Epithelial cell of proximal tubule (primary cell): Measurements from ENCODE around the gene PRMT7. TPM values are rescaled to one million over a fixed set of nuclear protein-coding genes. Genes with fewer than 3 reads are reported as not detected.

ENCODE experiments used
- DNase-seq: peaks from one replicate; pipeline ENCODE4 v3.0.0-alpha.2; 2011; ENCODE audit warnings: low read depth
- H3K4me3 ChIP-seq: 2 replicates; pipeline ENCODE4 v1.5.1; 2011; ENCODE audit warnings: low read depth, mild to moderate bottlenecking, low read length
- CTCF ChIP-seq: conservative IDR thresholded peaks from 2 replicates; pipeline ENCODE4 v1.5.1; 2012; ENCODE audit warnings: low read depth, mild to moderate bottlenecking, low read length
- total RNA-seq: library from RNA; depleted of rRNA; stranded (reverse); fragments of >200 nt; gene quantifications from 2 replicates; pipeline ENCODE4 v1.2.3, GENCODE V29; 2015

The PRMT7 gene
- total RNA-seq, 1 donor from 2014 or later, result 32.1 TPM

- H3K4me3 ChIP-seq, result no peak overlapping the region
- no peak for TF ChIP-seq CTCF
- no peak for DNase-seq
Measured at GRCh38 chr16:68362947-68363657, 52.3 kb downstream of the PRMT7 start.

- no peak for TF ChIP-seq CTCF
- no peak for DNase-seq
Measured at GRCh38 chr16:68363658-68364521, 53.1 kb downstream of the PRMT7 start.

GRCh38 chr16:68364561-68364998 is 53.8 kb downstream of the PRMT7 start:
- no peak overlapping the region for H3K4me3 ChIP-seq
- DNase-seq, result no peak
- peak; percentile 26 for TF ChIP-seq CTCF

More at GRCh38 chr16:68363658-68364521, 53.1 kb downstream of the PRMT7 start:
- no peak overlapping the region for H3K4me3 ChIP-seq

- no peak for TF ChIP-seq CTCF
- DNase-seq, result no peak
- no peak overlapping the region for H3K4me3 ChIP-seq
Measured at GRCh38 chr16:68365167-68365817, 54.5 kb downstream of the PRMT7 start.

- no peak overlapping the region for H3K4me3 ChIP-seq
- no peak for TF ChIP-seq CTCF
- no peak for DNase-seq
Measured at GRCh38 chr16:68366062-68366461, 55.2 kb downstream of the PRMT7 start.

GRCh38 chr16:68367030-68367429 is 56.2 kb downstream of the PRMT7 start:
- peak; percentile 41 for TF ChIP-seq CTCF
- H3K4me3 ChIP-seq, result no peak overlapping the region
- no peak for DNase-seq
